Measurements from ENCODE around the gene PLD5.
"Not testable (repeated sequence)": the region's sequence is repeated elsewhere in the genome, so short reads cannot be mapped to it uniquely, and the experiment has no call there.

PLD5 gene

GRCh38 chr1:242401937-242402336, 122.6 kb downstream of the PLD5 start:
- no peaks in the 10 kb centered on the region for H3K9me2 ChIP-seq (ENCODE audit: low read depth, low read length)
- no peak for TF ChIP-seq CTCF (IDR thresholded peaks at IDR 0.05; ENCODE audit: low read length)
- TF ChIP-seq EZH2 (IDR thresholded peaks at IDR 0.05; ENCODE audit: borderline replicate concordance, low read length) = no peak
- H4K20me1 ChIP-seq (ENCODE audit: insufficient read depth, low read length) = no peaks in the 10 kb centered on the region
- no peaks in the 10 kb centered on the region for H3K27me3 ChIP-seq (ENCODE audit: insufficient read depth, low read length)
- no peaks in the 10 kb centered on the region for H3K9me3 ChIP-seq (ENCODE audit: low read length)
- H3K4me3 ChIP-seq (ENCODE audit: low read depth, low read length, poor library complexity, severe bottlenecking) = no peak overlapping the region
- no peaks in the 10 kb centered on the region for H3K36me3 ChIP-seq (ENCODE audit: insufficient read depth, low read length)
- H3K27ac ChIP-seq (ENCODE audit: low read depth, low read length, poor library complexity, severe bottlenecking) = no peak overlapping the region
- no peaks in the 10 kb centered on the region for H3K4me1 ChIP-seq (ENCODE audit: insufficient read depth, low read length, severe bottlenecking)
- H2AFZ ChIP-seq (ENCODE audit: low read length) = no peak overlapping the region
- no peak overlapping the region for H3K4me2 ChIP-seq (ENCODE audit: low read length)
- no peaks in the 10 kb centered on the region for H3K79me2 ChIP-seq (ENCODE audit: insufficient read depth, low read length)
- no peaks in the 10 kb centered on the region for H3F3A ChIP-seq (ENCODE audit: insufficient read depth, low read length)
- no peak overlapping the region for H3K9ac ChIP-seq (ENCODE audit: low read length)

GRCh38 chr1:242398351-242398750, 126.1 kb downstream of the PLD5 start:
- H3K4me1 ChIP-seq (ENCODE audit: insufficient read depth, low read length, severe bottlenecking) = no peaks in the 10 kb centered on the region
- H3K9me2 ChIP-seq (ENCODE audit: low read depth, low read length) = no peaks in the 10 kb centered on the region
- no peak overlapping the region for H2AFZ ChIP-seq (ENCODE audit: low read length)
- H3F3A ChIP-seq (ENCODE audit: insufficient read depth, low read length) = no peaks in the 10 kb centered on the region
- H3K27ac ChIP-seq (ENCODE audit: low read depth, low read length, poor library complexity, severe bottlenecking) = no peak overlapping the region
- no peak overlapping the region for H3K4me2 ChIP-seq (ENCODE audit: low read length)
- no peaks in the 10 kb centered on the region for H3K36me3 ChIP-seq (ENCODE audit: insufficient read depth, low read length)
- H3K79me2 ChIP-seq (ENCODE audit: insufficient read depth, low read length) = no peaks in the 10 kb centered on the region
- no peaks in the 10 kb centered on the region for H4K20me1 ChIP-seq (ENCODE audit: insufficient read depth, low read length)
- H3K9ac ChIP-seq (ENCODE audit: low read length) = no peak overlapping the region
- no peak overlapping the region for H3K4me3 ChIP-seq (ENCODE audit: low read depth, low read length, poor library complexity, severe bottlenecking)
- H3K9me3 ChIP-seq (ENCODE audit: low read length) = no peaks in the 10 kb centered on the region
- H3K27me3 ChIP-seq (ENCODE audit: insufficient read depth, low read length) = no peaks in the 10 kb centered on the region
- TF ChIP-seq CTCF (IDR thresholded peaks at IDR 0.05; ENCODE audit: low read length) = no peak
- no peak for TF ChIP-seq EZH2 (IDR thresholded peaks at IDR 0.05; ENCODE audit: borderline replicate concordance, low read length)

- H3K27ac ChIP-seq (ENCODE audit: low read depth, low read length, poor library complexity, severe bottlenecking) = no peak overlapping the region
- H3K4me1 ChIP-seq (ENCODE audit: insufficient read depth, low read length, severe bottlenecking) = no peaks in the 10 kb centered on the region
- no peaks in the 10 kb centered on the region for H3K9me2 ChIP-seq (ENCODE audit: low read depth, low read length)
- H3K27me3 ChIP-seq (ENCODE audit: insufficient read depth, low read length) = no peaks in the 10 kb centered on the region
- H3F3A ChIP-seq (ENCODE audit: insufficient read depth, low read length) = no peaks in the 10 kb centered on the region
- TF ChIP-seq EZH2 (IDR thresholded peaks at IDR 0.05; ENCODE audit: borderline replicate concordance, low read length) (no peak), CTCF (IDR thresholded peaks at IDR 0.05; ENCODE audit: low read length) (no peak)
- H3K4me2 ChIP-seq (ENCODE audit: low read length) = no peak overlapping the region
- no peak overlapping the region for H2AFZ ChIP-seq (ENCODE audit: low read length)
- H4K20me1 ChIP-seq (ENCODE audit: insufficient read depth, low read length) = no peaks in the 10 kb centered on the region
- no peaks in the 10 kb centered on the region for H3K9me3 ChIP-seq (ENCODE audit: low read length)
- H3K4me3 ChIP-seq (ENCODE audit: low read depth, low read length, poor library complexity, severe bottlenecking) = no peak overlapping the region
- no peaks in the 10 kb centered on the region for H3K79me2 ChIP-seq (ENCODE audit: insufficient read depth, low read length)
- no peak overlapping the region for H3K9ac ChIP-seq (ENCODE audit: low read length)
- H3K36me3 ChIP-seq (ENCODE audit: insufficient read depth, low read length) = no peaks in the 10 kb centered on the region
Measured at GRCh38 chr1:242391896-242392295, 132.6 kb downstream of the PLD5 start.

GRCh38 chr1:242376121-242376520, 148.4 kb downstream of the PLD5 start:
- not testable (repeated sequence) for H3K4me3 ChIP-seq (ENCODE audit: low read depth, low read length, poor library complexity, severe bottlenecking); H3K4me1 ChIP-seq (ENCODE audit: insufficient read depth, low read length, severe bottlenecking); H3K4me2 ChIP-seq (ENCODE audit: low read length); H3K9me2 ChIP-seq (ENCODE audit: low read depth, low read length); H3K36me3 ChIP-seq (ENCODE audit: insufficient read depth, low read length); H3K27me3 ChIP-seq (ENCODE audit: insufficient read depth, low read length); H3K9ac ChIP-seq (ENCODE audit: low read length); H3F3A ChIP-seq (ENCODE audit: insufficient read depth, low read length); H3K79me2 ChIP-seq (ENCODE audit: insufficient read depth, low read length); H3K27ac ChIP-seq (ENCODE audit: low read depth, low read length, poor library complexity, severe bottlenecking); H4K20me1 ChIP-seq (ENCODE audit: insufficient read depth, low read length); H2AFZ ChIP-seq (ENCODE audit: low read length); H3K9me3 ChIP-seq (ENCODE audit: low read length)

GRCh38 chr1:242350446-242350845, 174.1 kb downstream of the PLD5 start:
- H3K9me3 ChIP-seq (ENCODE audit: low read length) = not testable (repeated sequence)

More at GRCh38 chr1:242350446-242350845, 174.1 kb downstream of the PLD5 start:
- H3K79me2 ChIP-seq (ENCODE audit: insufficient read depth, low read length); H2AFZ ChIP-seq (ENCODE audit: low read length); H3K4me3 ChIP-seq (ENCODE audit: low read depth, low read length, poor library complexity, severe bottlenecking); H3K4me1 ChIP-seq (ENCODE audit: insufficient read depth, low read length, severe bottlenecking); H3K9me2 ChIP-seq (ENCODE audit: low read depth, low read length); H4K20me1 ChIP-seq (ENCODE audit: insufficient read depth, low read length); H3K36me3 ChIP-seq (ENCODE audit: insufficient read depth, low read length); H3K4me2 ChIP-seq (ENCODE audit: low read length); H3F3A ChIP-seq (ENCODE audit: insufficient read depth, low read length); H3K27me3 ChIP-seq (ENCODE audit: insufficient read depth, low read length); H3K9ac ChIP-seq (ENCODE audit: low read length); H3K27ac ChIP-seq (ENCODE audit: low read depth, low read length, poor library complexity, severe bottlenecking): not testable (repeated sequence)

Measured in OCI-LY1 (cell line).